NCI-H1092 treated with DMSO at 0.1 percent for 48 hours (cell line): ENCODE results near the gene CNKSR3.

Source experiments
- DNase-seq: peaks from one replicate; lab custom pipeline; 2025; lab: John Stamatoyannopoulos, UW

CNKSR3 gene

GRCh38 chr6:154414021-154414813 is 96.3 kb downstream of the CNKSR3 start:
- DNase-seq: no peak

- no peak for DNase-seq
Observed at GRCh38 chr6:154412106-154412820, 98.2 kb downstream of the CNKSR3 start.

- no peak for DNase-seq
Observed at GRCh38 chr6:154411076-154411475, 99.4 kb downstream of the CNKSR3 start.

- peak; percentile 19 for DNase-seq
Observed at GRCh38 chr6:154410619-154411072, 99.8 kb downstream of the CNKSR3 start.

- DNase-seq: no peak
Observed at GRCh38 chr6:154408891-154409500, 101.5 kb downstream of the CNKSR3 start.

- no peak for DNase-seq
Observed at GRCh38 chr6:154407440-154407839, 103.0 kb downstream of the CNKSR3 start.

- DNase-seq: no peak
Observed at GRCh38 chr6:154406869-154407268, 103.6 kb downstream of the CNKSR3 start.

- DNase-seq: no peak
Observed at GRCh38 chr6:154406301-154406700, 104.2 kb downstream of the CNKSR3 start.

GRCh38 chr6:154404791-154405400 is 105.6 kb downstream of the CNKSR3 start:
- no peak for DNase-seq

GRCh38 chr6:154403788-154404187 is 106.7 kb downstream of the CNKSR3 start:
- DNase-seq: peak; percentile 10

GRCh38 chr6:154402081-154402780 is 108.3 kb downstream of the CNKSR3 start:
- DNase-seq: no peak

GRCh38 chr6:154399097-154399496 is 111.4 kb downstream of the CNKSR3 start:
- no peak for DNase-seq

GRCh38 chr6:154397491-154398195 is 112.8 kb downstream of the CNKSR3 start:
- DNase-seq: no peak

GRCh38 chr6:154395878-154396277 is 114.6 kb downstream of the CNKSR3 start:
- DNase-seq: no peak

GRCh38 chr6:154395316-154395715 is 115.2 kb downstream of the CNKSR3 start:
- DNase-seq: no peak

GRCh38 chr6:154394571-154394970 is 115.9 kb downstream of the CNKSR3 start:
- no peak for DNase-seq

- no peak for DNase-seq
Observed at GRCh38 chr6:154390034-154390433, 120.5 kb downstream of the CNKSR3 start.

- DNase-seq: no peak
Observed at GRCh38 chr6:154388803-154389202, 121.7 kb downstream of the CNKSR3 start.

GRCh38 chr6:154386848-154387717 is 123.4 kb downstream of the CNKSR3 start:
- DNase-seq: no peak

- no peak for DNase-seq
Observed at GRCh38 chr6:154384191-154384590, 126.3 kb downstream of the CNKSR3 start.
